Fibroblast of villous mesenchyme (primary cell): Measurements from ENCODE around the gene RGS8. TPM values are rescaled to one million over a fixed set of nuclear protein-coding genes. Genes with fewer than 3 reads are reported as not detected.

Source experiments
- DNase-seq: peaks from one replicate; pipeline ENCODE4 v3.0.0-alpha.2; 2010; ENCODE audit warnings: low read depth
- H3K4me3 ChIP-seq: 2 replicates; pipeline ENCODE4 v1.5.1; 2011; ENCODE audit warnings: low read depth, mild to moderate bottlenecking, low read length
- total RNA-seq: library from RNA; depleted of rRNA; stranded (reverse); fragments of >200 nt; gene quantifications from 2 replicates; pipeline ENCODE4 v1.2.3, GENCODE V29; 2012
- TF ChIP-seq, protein P1 (sequence below): IDR thresholded peaks from 2 replicates; pipeline ENCODE4 v1.5.1; 2012; ENCODE audit warnings: low read depth, mild to moderate bottlenecking, low read length; ENCODE audit not compliant: insufficient read depth

The RGS8 gene
- total RNA-seq, 1 donor, result not detected

DNA sequence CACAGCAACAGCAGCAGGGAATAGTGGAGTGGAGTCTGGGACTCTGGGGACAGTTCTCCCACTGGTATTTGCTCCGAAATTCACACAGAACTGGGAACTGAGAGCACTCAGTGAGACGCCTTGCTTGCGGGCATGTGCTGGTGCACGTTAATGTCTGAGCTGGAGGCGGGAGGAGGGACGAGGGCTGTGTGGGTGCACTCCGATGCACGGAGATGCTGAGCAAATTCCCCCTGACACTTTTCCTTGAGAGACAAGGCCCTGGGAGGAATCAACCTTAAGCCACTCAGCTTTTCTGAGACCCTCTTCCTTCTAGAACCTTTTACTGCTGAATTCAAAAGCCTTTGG lies 2.8 kb downstream of the RGS8 start:
- TF ChIP-seq, protein P1, sequence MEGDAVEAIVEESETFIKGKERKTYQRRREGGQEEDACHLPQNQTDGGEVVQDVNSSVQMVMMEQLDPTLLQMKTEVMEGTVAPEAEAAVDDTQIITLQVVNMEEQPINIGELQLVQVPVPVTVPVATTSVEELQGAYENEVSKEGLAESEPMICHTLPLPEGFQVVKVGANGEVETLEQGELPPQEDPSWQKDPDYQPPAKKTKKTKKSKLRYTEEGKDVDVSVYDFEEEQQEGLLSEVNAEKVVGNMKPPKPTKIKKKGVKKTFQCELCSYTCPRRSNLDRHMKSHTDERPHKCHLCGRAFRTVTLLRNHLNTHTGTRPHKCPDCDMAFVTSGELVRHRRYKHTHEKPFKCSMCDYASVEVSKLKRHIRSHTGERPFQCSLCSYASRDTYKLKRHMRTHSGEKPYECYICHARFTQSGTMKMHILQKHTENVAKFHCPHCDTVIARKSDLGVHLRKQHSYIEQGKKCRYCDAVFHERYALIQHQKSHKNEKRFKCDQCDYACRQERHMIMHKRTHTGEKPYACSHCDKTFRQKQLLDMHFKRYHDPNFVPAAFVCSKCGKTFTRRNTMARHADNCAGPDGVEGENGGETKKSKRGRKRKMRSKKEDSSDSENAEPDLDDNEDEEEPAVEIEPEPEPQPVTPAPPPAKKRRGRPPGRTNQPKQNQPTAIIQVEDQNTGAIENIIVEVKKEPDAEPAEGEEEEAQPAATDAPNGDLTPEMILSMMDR, result no peak
- H3K4me3 ChIP-seq, result no peak overlapping the region
- no peak for DNase-seq

DNA sequence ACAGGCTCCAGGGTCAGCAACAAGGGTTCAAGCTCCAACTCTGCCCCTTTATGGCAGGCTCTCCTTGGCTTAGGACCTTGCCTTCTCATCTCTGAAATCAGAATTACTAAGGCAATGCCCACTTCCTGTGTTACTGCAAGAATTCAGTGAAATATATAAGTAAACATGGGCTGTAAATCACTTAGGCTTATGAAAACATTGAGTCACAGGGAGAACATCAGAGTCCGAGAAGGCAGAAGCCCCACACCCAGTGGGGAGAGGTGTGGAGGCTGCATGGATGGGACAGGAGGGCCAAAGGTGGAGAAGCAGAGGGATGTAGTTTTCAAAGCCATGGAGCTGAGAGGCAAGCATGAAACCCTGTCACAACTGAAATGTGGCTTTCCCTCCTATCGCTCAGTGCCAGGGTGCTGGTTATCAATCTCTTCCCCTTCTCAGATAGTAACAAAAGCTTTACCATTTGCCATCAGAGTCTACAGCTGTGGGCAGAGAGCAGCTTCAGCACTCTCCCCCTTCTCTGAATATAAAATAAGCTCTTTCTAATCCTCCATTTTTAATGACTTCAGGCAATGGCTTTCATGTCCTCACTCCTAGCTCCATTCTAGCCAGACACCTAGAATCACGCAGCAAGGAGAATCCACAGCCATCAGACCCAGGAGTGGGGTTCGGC lies 3.4 kb downstream of the RGS8 start:
- no peak for DNase-seq
- TF ChIP-seq, protein P1, result no peak
- no peak overlapping the region for H3K4me3 ChIP-seq

DNA sequence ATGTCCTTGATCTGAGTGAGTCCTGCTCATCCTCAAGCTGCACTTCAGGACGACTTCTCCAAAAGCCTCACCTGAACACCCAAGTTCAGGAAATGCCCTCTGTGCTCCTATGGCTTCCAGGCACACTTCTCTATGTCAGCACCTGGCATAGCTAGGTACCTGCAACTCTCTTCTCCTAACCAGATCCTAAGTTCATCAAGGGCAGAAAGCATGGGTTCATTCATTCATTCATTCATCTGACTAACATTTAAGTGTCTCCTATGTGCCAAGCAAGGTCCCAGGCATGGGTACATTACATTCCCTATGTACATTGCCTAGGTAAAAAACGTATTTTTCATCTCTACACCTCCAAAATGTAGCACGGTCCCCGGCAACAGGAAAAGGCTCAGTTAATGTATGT lies 4.0 kb downstream of the RGS8 start:
- TF ChIP-seq, protein P1, result no peak
- no peak for DNase-seq
- no peak overlapping the region for H3K4me3 ChIP-seq

DNA sequence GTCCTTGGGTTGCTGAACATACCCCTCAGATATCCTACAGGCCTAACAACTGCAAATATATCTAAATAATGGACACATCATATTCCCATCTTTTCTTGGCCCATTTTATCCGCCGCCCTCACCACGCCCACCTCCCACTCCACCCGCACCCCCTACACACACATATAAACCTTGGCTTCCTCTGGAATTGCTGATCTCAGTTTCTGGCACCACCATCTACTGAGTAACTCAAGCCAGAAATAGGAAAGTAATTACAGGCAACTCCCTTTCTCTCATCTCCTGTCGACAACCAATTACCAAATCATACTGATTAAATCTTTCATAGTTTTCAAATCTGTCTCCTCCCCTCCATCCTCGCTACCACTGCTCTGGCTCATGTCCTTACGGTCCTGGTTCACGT lies 4.7 kb downstream of the RGS8 start:
- TF ChIP-seq, protein P1, result no peak
- no peak overlapping the region for H3K4me3 ChIP-seq
- DNase-seq, result no peak

DNA sequence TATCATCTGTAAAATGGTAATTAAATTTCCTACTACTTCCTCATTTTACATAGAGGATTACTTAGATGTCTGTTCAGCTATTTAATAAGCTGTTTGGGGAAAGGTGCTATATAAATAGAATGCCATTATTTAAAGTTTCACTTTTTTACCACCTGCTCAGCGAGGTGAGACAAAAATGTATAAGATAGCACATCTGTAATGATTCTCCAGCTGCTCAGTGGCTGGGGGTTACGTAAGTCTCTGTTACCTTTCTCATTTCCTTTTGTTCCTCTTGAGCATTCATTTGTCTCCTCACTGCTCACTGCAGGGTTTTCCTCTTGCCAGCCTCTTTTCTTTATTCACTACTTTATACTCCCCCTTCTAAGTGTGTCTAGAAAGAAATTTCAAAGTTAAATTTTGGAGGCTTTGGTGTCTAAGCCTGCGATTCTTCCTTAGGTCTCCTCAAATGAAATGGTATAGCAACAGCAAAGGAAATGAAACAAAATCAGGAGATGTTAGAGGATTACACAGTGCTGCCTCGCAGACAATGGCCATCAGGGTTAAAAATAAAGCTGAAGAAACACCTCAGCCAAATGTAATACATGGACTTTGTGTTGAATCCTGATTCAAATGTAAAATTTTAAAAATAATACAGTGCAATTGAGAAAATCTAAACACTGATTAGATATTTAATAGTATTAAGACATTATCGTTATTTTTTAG lies 6.8 kb downstream of the RGS8 start:
- H3K4me3 ChIP-seq, result no peak overlapping the region
- TF ChIP-seq, protein P1, result no peak
- DNase-seq, result no peak

DNA sequence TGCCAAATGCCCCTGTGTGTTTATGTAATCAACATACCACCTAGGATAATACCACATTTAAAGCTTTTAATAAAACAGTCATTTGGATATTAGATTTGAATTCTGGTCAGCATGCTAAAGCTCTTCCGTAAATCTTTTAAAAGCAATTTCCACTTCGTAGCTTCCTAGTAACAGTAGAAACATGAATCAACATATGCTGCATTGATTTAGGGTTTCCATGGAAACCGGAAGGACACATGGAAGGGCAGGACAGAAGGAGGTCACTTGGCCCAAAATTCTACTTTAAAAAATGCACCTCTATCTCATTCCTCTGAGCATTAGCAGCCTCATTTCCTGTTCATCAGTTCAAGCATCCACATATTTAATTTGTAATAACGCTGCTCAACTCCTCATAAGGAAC lies 8.1 kb downstream of the RGS8 start:
- no peak for DNase-seq
- H3K4me3 ChIP-seq, result no peak overlapping the region
- TF ChIP-seq, protein P1, result no peak
